Kidney epithelial cell (primary cell): ENCODE results near the gene KIF5A. TPM values are rescaled to one million over a fixed set of nuclear protein-coding genes. Genes with fewer than 3 reads are reported as not detected.
"Not testable (repeated sequence)": the region's sequence is repeated elsewhere in the genome, so short reads cannot be mapped to it uniquely, and the experiment has no call there.

Experiments
- DNase-seq: peaks from one replicate; pipeline ENCODE4 v3.0.0-alpha.2; 2010; ENCODE audit warnings: low read depth
- H3K27me3 ChIP-seq: 2 replicates; pipeline ENCODE4 v1.6.0; 2011; ENCODE audit warnings: low read length; ENCODE audit not compliant: control insufficient read depth, insufficient read depth
- H3K36me3 ChIP-seq: 2 replicates; pipeline ENCODE4 v1.5.1; 2011; ENCODE audit warnings: low read length; ENCODE audit not compliant: control insufficient read depth, insufficient read depth
- H3K4me3 ChIP-seq: 2 replicates; pipeline ENCODE4 v1.5.1; 2011; ENCODE audit warnings: low read depth, mild to moderate bottlenecking, control low read depth, low read length
- total RNA-seq: library from RNA; depleted of rRNA; stranded (reverse); fragments of >200 nt; gene quantifications from 2 replicates; pipeline ENCODE4 v1.2.3, GENCODE V29; 2015
- TF ChIP-seq, protein P1 (sequence below): IDR thresholded peaks from 2 replicates; pipeline ENCODE4 v1.5.1; 2011; ENCODE audit warnings: mild to moderate bottlenecking, moderate library complexity, low read length, control low read depth, inconsistent platforms; ENCODE audit not compliant: insufficient read depth, poor library complexity, severe bottlenecking

KIF5A gene
- total RNA-seq, 1 donor from 2014 or later, result 1.9 TPM

DNA sequence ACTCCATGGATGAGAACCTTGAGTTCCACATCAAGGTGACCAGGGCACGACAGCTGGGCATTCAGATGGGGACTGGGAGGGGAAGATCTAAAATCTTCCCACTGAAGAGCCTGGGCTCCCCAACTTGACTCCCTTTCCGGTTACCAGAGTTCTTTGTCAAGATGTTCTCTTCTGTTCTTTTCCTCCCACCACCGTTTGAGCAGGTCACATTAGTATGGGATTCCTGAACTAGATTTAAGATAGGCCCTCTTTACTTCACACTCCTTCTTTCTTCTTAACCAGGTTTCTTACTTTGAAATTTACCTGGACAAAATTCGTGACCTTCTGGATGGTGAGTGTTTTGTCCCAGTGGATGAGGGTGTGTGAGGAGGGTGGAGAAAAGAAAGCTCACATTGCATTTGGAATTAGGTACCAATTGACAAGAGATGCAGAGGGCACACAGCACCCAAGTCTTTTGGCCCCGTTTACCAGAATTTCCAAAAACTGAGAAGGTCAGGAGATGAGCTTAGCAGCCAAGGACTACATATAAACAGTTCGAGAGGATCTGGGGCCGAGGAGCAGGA, 14.4 kb downstream of the KIF5A start:
- DNase-seq, result no peak
- no peaks in the 10 kb centered on the region for H3K36me3 ChIP-seq
- H3K27me3 ChIP-seq, result no peaks in the 10 kb centered on the region
- H3K4me3 ChIP-seq, result no peak overlapping the region
- TF ChIP-seq, protein P1, sequence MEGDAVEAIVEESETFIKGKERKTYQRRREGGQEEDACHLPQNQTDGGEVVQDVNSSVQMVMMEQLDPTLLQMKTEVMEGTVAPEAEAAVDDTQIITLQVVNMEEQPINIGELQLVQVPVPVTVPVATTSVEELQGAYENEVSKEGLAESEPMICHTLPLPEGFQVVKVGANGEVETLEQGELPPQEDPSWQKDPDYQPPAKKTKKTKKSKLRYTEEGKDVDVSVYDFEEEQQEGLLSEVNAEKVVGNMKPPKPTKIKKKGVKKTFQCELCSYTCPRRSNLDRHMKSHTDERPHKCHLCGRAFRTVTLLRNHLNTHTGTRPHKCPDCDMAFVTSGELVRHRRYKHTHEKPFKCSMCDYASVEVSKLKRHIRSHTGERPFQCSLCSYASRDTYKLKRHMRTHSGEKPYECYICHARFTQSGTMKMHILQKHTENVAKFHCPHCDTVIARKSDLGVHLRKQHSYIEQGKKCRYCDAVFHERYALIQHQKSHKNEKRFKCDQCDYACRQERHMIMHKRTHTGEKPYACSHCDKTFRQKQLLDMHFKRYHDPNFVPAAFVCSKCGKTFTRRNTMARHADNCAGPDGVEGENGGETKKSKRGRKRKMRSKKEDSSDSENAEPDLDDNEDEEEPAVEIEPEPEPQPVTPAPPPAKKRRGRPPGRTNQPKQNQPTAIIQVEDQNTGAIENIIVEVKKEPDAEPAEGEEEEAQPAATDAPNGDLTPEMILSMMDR, result no peak

DNA sequence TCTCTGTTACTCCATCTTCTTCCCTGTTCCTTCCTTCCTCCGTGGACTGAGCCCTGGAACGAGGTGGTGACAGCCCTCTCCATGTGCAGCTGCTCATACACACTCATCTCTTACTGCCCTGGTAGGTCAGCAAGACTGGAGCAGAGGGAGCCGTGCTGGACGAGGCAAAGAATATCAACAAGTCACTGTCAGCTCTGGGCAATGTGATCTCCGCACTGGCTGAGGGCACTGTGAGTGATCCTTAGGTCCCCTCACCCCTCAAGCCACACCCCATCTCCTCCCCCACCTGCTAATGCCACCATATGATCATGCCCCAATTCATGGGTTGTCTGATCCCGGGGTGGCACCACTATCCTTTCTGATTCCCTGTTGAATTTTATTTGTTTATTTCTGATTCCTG, 19.0 kb downstream of the KIF5A start:
- peaks cover 1% of the 10 kb centered on the region for H3K36me3 ChIP-seq
- no peak for DNase-seq
- no peaks in the 10 kb centered on the region for H3K27me3 ChIP-seq
- TF ChIP-seq, protein P1, result no peak
- no peak overlapping the region for H3K4me3 ChIP-seq

DNA sequence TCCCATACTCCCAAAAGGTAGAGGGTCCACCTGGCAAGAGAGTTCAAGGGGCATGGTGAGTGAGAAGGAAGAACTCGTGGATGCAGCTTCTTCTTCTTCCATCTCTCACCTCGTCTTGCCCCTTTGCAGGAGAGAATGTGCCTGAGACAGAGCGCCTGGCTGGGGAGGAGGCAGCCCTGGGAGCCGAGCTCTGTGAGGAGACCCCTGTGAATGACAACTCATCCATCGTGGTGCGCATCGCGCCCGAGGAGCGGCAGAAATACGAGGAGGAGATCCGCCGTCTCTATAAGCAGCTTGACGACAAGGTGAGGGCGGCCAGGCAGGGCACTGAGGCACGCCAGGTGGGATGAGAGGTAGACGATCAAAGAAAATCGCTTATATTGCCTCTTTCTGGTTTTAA, 20.0 kb downstream of the KIF5A start:
- Histone ChIP-seq H3K27me3 (no peaks in the 10 kb centered on the region), H3K36me3 (peaks cover 1% of the 10 kb centered on the region)
- no peak for DNase-seq

DNA sequence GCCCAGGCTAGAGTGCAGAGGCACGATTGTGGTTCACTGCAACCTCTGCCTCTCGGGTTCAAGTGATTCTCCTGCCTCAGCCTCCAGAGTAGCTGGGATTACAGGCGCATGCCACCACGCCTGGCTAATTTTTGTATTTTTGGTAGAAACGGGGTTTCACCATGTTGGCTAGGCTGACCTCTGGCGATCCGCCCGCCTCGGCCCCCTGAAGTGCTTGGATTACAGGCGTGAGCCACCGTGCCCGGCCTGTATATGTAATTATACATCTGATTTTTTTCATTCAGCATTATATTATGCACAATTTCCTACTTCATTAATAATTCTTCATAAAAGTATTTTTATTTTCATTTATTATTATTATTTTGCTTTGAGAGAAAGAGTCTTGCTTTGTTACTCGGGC, 20.6 kb downstream of the KIF5A start:
- DNase-seq, H3K27me3 ChIP-seq, H3K4me3 ChIP-seq, H3K36me3 ChIP-seq: not testable (repeated sequence)

More for the DNA sequence above, 20.0 kb downstream of the KIF5A start:
- TF ChIP-seq, protein P1, result no peak
- no peak overlapping the region for H3K4me3 ChIP-seq

DNA sequence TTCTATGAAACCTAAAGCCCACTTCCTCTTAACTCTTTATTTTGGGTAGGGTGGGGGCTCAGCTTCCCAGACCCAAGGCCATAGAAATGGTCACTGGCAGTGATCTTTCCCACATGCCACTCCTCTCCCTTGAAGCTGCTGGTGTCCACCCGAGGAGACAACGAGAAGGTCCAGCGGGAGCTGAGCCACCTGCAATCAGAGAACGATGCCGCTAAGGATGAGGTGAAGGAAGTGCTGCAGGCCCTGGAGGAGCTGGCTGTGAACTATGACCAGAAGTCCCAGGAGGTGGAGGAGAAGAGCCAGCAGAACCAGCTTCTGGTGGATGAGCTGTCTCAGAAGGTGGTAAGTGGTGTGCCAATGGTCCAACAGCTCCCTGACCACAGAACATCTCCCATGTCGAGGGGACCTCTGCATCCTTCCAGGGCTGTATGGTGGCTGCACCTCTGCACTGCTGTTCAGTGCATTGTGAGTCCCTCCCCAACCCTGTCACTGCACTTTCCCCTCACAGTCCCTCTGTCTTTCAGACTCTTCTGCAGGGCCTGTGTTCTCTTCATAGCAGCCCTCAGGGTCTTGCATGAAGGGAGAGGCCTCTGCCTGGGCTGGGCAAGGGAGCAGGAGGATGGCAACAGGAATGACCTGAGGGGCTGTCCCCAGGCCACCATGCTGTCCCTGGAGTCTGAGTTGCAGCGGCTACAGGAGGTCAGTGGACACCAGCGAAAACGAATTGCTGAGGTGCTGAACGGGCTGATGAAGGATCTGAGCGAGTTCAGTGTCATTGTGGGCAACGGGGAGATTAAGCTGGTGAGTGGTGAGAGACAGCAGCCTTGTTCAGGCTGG, 22.3 kb downstream of the KIF5A start:
- no peak for DNase-seq
- Histone ChIP-seq H3K4me3 (no peak overlapping the region), H3K36me3 (peaks cover 1% of the 10 kb centered on the region), H3K27me3 (no peaks in the 10 kb centered on the region)
- TF ChIP-seq, protein P1, result no peak

DNA sequence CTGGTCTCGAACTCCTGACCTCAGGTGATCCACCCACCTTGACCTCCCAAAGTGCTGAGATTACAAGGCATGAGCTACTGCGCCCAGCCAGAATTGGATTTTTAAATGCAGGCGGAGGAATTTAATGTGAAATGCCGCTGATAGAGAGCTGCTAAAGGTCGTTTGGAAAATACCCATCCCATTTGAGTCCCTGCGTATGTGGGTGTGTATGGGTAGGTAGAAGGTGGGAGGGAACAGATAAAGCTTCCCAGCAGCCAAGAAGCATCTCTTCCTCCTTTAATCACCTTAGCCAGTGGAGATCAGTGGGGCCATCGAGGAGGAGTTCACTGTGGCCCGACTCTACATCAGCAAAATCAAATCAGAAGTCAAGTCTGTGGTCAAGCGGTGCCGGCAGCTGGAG, 25.0 kb downstream of the KIF5A start:
- H3K27me3 ChIP-seq, result no peaks in the 10 kb centered on the region
- TF ChIP-seq, protein P1, result no peak
- no peak overlapping the region for H3K4me3 ChIP-seq
- no peak for DNase-seq
- no peaks in the 10 kb centered on the region for H3K36me3 ChIP-seq
